22Rv1 (cell line): Measurements from ENCODE around the gene NTN1.

Experiments
- ZFX ChIP-seq: fragments of 450-650 bp; IDR thresholded peaks from 2 replicates; pipeline ENCODE4 v1.6.1; 2017; ENCODE audit warnings: antibody characterized with exemption, borderline replicate concordance
- TF ChIP-seq, protein P1 (sequence below): fragments of 450-650 bp; IDR thresholded peaks from 2 replicates; pipeline ENCODE4 v1.5.1; 2017; ENCODE audit warnings: mild to moderate bottlenecking

DNA sequence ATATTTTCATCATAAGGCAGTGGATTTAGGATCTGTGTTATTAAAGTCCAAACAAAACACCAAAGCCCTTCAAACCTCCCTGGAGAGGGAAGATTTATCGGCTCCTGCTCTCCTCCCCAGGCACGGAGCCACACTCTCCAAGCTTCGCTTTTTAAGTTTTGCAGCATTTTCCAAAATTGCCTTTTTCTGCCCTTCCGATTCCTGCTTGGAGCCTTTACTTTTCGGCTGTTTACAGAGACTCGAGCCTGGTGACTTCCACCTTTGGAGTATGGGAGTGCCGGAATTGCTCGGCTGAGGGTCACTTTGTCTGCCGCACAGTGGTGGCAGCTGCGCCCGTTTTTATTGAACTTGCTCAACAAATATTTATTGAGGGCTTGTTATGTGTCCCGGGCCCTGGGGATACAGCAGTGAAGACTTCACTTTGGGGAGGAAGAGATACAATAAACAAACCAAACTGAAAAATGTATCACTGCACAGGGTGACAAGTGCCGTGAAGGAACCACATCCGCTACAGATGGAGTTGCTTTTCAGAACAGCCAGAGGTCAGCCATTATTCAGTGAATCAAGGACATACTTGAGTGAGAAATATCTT, 185.5 kb downstream of the NTN1 start:
- TF ChIP-seq, protein P1, sequence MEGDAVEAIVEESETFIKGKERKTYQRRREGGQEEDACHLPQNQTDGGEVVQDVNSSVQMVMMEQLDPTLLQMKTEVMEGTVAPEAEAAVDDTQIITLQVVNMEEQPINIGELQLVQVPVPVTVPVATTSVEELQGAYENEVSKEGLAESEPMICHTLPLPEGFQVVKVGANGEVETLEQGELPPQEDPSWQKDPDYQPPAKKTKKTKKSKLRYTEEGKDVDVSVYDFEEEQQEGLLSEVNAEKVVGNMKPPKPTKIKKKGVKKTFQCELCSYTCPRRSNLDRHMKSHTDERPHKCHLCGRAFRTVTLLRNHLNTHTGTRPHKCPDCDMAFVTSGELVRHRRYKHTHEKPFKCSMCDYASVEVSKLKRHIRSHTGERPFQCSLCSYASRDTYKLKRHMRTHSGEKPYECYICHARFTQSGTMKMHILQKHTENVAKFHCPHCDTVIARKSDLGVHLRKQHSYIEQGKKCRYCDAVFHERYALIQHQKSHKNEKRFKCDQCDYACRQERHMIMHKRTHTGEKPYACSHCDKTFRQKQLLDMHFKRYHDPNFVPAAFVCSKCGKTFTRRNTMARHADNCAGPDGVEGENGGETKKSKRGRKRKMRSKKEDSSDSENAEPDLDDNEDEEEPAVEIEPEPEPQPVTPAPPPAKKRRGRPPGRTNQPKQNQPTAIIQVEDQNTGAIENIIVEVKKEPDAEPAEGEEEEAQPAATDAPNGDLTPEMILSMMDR, result no peak
- TF ChIP-seq ZFX, result no peak
